ENCODE data around the gene LY9. TPM values are rescaled to one million over a fixed set of nuclear protein-coding genes. Genes with fewer than 3 reads are reported as not detected.

The LY9 gene
- total and polyA plus RNA-seq, 2 experiments from 2014 or later = not detected

DNA sequence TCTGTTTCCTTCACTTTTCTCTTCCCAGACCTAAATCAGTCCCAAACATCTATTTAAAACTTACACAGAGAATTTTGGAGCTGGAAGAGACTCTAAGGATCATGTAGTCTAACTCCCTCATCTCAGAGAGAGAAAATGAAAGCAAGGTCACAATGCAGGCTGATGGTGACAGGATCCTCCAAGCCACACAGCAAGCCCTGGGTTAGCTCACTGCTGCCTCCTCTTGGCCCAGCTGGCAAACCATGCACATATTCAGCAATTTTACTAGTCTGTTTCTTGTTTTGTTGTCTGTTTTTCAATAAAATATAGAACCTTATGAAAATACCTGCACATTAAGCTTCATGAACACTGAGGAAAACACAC, 27.7 kb upstream of the LY9 start:
- ATAC-seq = peak; percentile 94
- Histone ChIP-seq H3K4me2 (no peak overlapping the region), H3K27me3 (ENCODE audit: insufficient read depth) (no peaks in the 10 kb centered on the region), H3K4me3 (no peak overlapping the region), H3K36me3 (ENCODE audit: insufficient read depth) (0 out of 2 replicates have a peak, but pooled peaks cover 3% of the 10 kb centered on the region), H3F3A (replicated peaks; ENCODE audit: low read depth) (no peaks in the 10 kb centered on the region), H2AFZ (peak overlapping the region; percentile 68), H4K20me1 (replicated peaks; ENCODE audit: insufficient read depth) (no peaks in the 10 kb centered on the region), H3K4me1 (ENCODE audit: insufficient read depth) (no peaks in the 10 kb centered on the region), H3K9me2 (ENCODE audit: insufficient read depth) (no peaks in the 10 kb centered on the region), H3K79me2 (replicated peaks; ENCODE audit: insufficient read depth) (no peaks in the 10 kb centered on the region), H3K27ac (ENCODE audit: low read depth) (no peak overlapping the region)
- H3K4me1 Mint-ChIP-seq = peaks cover 6% of the 10 kb centered on the region; the same call in 2 of the 3 replicates
- no peaks in the 10 kb centered on the region for H3K27me3 Mint-ChIP-seq (ENCODE audit: insufficient read depth, low read depth, poor library complexity)
- no peaks in the 10 kb centered on the region for H3K36me3 Mint-ChIP-seq (ENCODE audit: low read depth)
- peak; percentile 69 for DNase-seq (ENCODE audit: low spot score)
- H3K27ac Mint-ChIP-seq = no peak overlapping the region
- no peak overlapping the region for H3K4me3 Mint-ChIP-seq
- TF ChIP-seq, protein P1, sequence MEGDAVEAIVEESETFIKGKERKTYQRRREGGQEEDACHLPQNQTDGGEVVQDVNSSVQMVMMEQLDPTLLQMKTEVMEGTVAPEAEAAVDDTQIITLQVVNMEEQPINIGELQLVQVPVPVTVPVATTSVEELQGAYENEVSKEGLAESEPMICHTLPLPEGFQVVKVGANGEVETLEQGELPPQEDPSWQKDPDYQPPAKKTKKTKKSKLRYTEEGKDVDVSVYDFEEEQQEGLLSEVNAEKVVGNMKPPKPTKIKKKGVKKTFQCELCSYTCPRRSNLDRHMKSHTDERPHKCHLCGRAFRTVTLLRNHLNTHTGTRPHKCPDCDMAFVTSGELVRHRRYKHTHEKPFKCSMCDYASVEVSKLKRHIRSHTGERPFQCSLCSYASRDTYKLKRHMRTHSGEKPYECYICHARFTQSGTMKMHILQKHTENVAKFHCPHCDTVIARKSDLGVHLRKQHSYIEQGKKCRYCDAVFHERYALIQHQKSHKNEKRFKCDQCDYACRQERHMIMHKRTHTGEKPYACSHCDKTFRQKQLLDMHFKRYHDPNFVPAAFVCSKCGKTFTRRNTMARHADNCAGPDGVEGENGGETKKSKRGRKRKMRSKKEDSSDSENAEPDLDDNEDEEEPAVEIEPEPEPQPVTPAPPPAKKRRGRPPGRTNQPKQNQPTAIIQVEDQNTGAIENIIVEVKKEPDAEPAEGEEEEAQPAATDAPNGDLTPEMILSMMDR (conservative IDR thresholded peaks at IDR 0.05; ENCODE audit: low read depth in 2 of 2) = peak; percentile 87 to 90
- no peak for TF ChIP-seq ZNF114 (CRISPR knock-in tag; IDR thresholded peaks at IDR 0.05)
- TF ChIP-seq POLR2AphosphoS5 (IDR thresholded peaks at IDR 0.05; ENCODE audit: low read depth) = no peak
- no peak for TF ChIP-seq ZNF331 (CRISPR knock-in tag; IDR thresholded peaks at IDR 0.05; ENCODE audit: low read depth)
- no peaks in the 10 kb centered on the region for H3K9me3 Mint-ChIP-seq

DNA sequence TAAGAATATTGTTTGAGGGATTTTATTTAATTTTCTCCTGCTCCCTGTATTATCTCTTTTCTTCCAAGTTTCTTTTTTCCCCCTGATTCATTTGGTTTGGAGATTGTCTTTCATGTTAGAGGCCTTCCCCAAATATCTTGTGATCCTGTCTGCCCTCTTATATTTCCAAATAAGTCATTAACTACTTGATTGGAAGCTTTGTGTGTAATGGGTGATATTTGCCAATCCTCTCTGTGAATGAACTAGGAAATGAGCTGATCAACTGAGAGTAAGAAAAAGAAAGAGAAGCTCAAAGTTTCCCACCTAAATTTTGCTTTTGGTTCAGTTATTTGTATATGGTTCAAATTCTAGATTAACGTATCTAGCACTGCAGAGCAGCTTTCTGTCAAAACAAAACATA, 23.6 kb upstream of the LY9 start:
- H3K4me1 ChIP-seq (ENCODE audit: insufficient read depth) = no peaks in the 10 kb centered on the region
- no peak overlapping the region for H3K4me2 ChIP-seq
- H3K79me2 ChIP-seq (replicated peaks; ENCODE audit: insufficient read depth) = no peaks in the 10 kb centered on the region
- Mint-ChIP-seq H3K27me3 (ENCODE audit: insufficient read depth, low read depth, poor library complexity) (peaks cover 2% of the 10 kb centered on the region), H3K4me1 (peaks cover 6% of the 10 kb centered on the region), H3K27ac (no peak overlapping the region), H3K36me3 (ENCODE audit: low read depth) (no peaks in the 10 kb centered on the region), H3K9me3 (no peaks in the 10 kb centered on the region), H3K4me3 (no peak overlapping the region)
- no peak overlapping the region for H2AFZ ChIP-seq
- H3K36me3 ChIP-seq (ENCODE audit: insufficient read depth) = 0 out of 2 replicates have a peak, but pooled peaks cover 3% of the 10 kb centered on the region
- H4K20me1 ChIP-seq (replicated peaks; ENCODE audit: insufficient read depth) = no peaks in the 10 kb centered on the region
- no peak overlapping the region for H3K4me3 ChIP-seq
- no peaks in the 10 kb centered on the region for H3K27me3 ChIP-seq (ENCODE audit: insufficient read depth)
- no peaks in the 10 kb centered on the region for H3F3A ChIP-seq (replicated peaks; ENCODE audit: low read depth)
- ATAC-seq = no peak
- H3K9me2 ChIP-seq (ENCODE audit: insufficient read depth) = no peaks in the 10 kb centered on the region
- no peak for DNase-seq (ENCODE audit: low spot score)
- no peak overlapping the region for H3K27ac ChIP-seq (ENCODE audit: low read depth)
- TF ChIP-seq, protein P2, sequence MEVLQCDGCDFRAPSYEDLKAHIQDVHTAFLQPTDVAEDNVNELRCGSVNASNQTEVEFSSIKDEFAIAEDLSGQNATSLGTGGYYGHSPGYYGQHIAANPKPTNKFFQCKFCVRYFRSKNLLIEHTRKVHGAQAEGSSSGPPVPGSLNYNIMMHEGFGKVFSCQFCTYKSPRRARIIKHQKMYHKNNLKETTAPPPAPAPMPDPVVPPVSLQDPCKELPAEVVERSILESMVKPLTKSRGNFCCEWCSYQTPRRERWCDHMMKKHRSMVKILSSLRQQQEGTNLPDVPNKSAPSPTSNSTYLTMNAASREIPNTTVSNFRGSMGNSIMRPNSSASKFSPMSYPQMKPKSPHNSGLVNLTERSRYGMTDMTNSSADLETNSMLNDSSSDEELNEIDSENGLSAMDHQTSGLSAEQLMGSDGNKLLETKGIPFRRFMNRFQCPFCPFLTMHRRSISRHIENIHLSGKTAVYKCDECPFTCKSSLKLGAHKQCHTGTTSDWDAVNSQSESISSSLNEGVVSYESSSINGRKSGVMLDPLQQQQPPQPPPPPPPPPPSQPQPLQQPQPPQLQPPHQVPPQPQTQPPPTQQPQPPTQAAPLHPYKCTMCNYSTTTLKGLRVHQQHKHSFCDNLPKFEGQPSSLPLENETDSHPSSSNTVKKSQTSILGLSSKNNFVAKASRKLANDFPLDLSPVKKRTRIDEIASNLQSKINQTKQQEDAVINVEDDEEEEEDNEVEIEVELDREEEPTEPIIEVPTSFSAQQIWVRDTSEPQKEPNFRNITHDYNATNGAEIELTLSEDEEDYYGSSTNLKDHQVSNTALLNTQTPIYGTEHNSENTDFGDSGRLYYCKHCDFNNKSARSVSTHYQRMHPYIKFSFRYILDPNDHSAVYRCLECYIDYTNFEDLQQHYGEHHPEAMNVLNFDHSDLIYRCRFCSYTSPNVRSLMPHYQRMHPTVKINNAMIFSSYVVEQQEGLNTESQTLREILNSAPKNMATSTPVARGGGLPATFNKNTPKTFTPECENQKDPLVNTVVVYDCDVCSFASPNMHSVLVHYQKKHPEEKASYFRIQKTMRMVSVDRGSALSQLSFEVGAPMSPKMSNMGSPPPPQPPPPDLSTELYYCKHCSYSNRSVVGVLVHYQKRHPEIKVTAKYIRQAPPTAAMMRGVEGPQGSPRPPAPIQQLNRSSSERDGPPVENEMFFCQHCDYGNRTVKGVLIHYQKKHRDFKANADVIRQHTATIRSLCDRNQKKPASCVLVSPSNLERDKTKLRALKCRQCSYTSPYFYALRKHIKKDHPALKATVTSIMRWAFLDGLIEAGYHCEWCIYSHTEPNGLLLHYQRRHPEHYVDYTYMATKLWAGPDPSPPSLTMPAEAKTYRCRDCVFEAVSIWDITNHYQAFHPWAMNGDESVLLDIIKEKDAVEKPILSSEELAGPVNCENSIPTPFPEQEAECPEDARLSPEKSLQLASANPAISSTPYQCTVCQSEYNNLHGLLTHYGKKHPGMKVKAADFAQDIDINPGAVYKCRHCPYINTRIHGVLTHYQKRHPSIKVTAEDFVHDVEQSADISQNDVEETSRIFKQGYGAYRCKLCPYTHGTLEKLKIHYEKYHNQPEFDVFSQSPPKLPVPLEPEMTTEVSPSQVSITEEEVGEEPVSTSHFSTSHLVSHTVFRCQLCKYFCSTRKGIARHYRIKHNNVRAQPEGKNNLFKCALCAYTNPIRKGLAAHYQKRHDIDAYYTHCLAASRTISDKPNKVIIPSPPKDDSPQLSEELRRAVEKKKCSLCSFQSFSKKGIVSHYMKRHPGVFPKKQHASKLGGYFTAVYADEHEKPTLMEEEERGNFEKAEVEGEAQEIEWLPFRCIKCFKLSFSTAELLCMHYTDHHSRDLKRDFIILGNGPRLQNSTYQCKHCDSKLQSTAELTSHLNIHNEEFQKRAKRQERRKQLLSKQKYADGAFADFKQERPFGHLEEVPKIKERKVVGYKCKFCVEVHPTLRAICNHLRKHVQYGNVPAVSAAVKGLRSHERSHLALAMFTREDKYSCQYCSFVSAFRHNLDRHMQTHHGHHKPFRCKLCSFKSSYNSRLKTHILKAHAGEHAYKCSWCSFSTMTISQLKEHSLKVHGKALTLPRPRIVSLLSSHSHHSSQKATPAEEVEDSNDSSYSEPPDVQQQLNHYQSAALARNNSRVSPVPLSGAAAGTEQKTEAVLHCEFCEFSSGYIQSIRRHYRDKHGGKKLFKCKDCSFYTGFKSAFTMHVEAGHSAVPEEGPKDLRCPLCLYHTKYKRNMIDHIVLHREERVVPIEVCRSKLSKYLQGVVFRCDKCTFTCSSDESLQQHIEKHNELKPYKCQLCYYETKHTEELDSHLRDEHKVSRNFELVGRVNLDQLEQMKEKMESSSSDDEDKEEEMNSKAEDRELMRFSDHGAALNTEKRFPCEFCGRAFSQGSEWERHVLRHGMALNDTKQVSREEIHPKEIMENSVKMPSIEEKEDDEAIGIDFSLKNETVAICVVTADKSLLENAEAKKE (CRISPR knock-in tag; IDR thresholded peaks at IDR 0.05) = no peak
- TF ChIP-seq EZH2phosphoT487 (IDR thresholded peaks at IDR 0.05; ENCODE audit: unreplicated experiment) = no peak
- TF ChIP-seq ZNF114 (CRISPR knock-in tag; IDR thresholded peaks at IDR 0.05) = no peak
- TF ChIP-seq, protein P1 (conservative IDR thresholded peaks at IDR 0.05; ENCODE audit: low read depth in 2 of 2) = no peak
- TF ChIP-seq, protein P3, sequence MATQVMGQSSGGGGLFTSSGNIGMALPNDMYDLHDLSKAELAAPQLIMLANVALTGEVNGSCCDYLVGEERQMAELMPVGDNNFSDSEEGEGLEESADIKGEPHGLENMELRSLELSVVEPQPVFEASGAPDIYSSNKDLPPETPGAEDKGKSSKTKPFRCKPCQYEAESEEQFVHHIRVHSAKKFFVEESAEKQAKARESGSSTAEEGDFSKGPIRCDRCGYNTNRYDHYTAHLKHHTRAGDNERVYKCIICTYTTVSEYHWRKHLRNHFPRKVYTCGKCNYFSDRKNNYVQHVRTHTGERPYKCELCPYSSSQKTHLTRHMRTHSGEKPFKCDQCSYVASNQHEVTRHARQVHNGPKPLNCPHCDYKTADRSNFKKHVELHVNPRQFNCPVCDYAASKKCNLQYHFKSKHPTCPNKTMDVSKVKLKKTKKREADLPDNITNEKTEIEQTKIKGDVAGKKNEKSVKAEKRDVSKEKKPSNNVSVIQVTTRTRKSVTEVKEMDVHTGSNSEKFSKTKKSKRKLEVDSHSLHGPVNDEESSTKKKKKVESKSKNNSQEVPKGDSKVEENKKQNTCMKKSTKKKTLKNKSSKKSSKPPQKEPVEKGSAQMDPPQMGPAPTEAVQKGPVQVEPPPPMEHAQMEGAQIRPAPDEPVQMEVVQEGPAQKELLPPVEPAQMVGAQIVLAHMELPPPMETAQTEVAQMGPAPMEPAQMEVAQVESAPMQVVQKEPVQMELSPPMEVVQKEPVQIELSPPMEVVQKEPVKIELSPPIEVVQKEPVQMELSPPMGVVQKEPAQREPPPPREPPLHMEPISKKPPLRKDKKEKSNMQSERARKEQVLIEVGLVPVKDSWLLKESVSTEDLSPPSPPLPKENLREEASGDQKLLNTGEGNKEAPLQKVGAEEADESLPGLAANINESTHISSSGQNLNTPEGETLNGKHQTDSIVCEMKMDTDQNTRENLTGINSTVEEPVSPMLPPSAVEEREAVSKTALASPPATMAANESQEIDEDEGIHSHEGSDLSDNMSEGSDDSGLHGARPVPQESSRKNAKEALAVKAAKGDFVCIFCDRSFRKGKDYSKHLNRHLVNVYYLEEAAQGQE (IDR thresholded peaks at IDR 0.05; ENCODE audit: unreplicated experiment) = no peak
- TF ChIP-seq ZNF331 (CRISPR knock-in tag; IDR thresholded peaks at IDR 0.05; ENCODE audit: low read depth) = no peak

Measured in GM23338 (cell line).